ENCODE data around the gene SLC25A19. TPM values are rescaled to one million over a fixed set of nuclear protein-coding genes. Genes with fewer than 3 reads are reported as not detected.

Gene SLC25A19
- total RNA-seq, 3 donors from 2014 or later (not counting 1 experiment from before 2014, with no cell fraction given), result 12.1 to 17.7 (median 14.8) TPM

GRCh38 chr17:75263055-75263454 lies 26.2 kb downstream of the SLC25A19 start:
- H3K9me3 ChIP-seq (ENCODE audit: control insufficient read depth, insufficient read depth, low read length), result no peaks in the 10 kb centered on the region
- H3K4me3 Mint-ChIP-seq, result peak overlapping the region; percentile 97
- no peak overlapping the region for H3K4me3 ChIP-seq (ENCODE audit: low read length)
- H3K27ac ChIP-seq (ENCODE audit: low read length), result no peak overlapping the region
- no peaks in the 10 kb centered on the region for H3K9me3 Mint-ChIP-seq
- no peak for TF ChIP-seq CTCF (IDR thresholded peaks at IDR 0.05)
- intact Hi-C loops (cut with micrococcal nuclease), result no loop called here
- 91% methylated on average over 4 of the region's 4 CpGs for WGBS (ENCODE audit: insufficient coverage)
- no peaks in the 10 kb centered on the region for H3K27me3 Mint-ChIP-seq (ENCODE audit: low read depth in 2 of 2)
- H3K36me3 Mint-ChIP-seq, result no peaks in the 10 kb centered on the region
- H3K4me1 Mint-ChIP-seq, result peaks cover 36 to 44% of the 10 kb centered on the region in 2 donors
- H3K27me3 ChIP-seq (ENCODE audit: control insufficient read depth, insufficient read depth, low read length), result no peaks in the 10 kb centered on the region
- H3K27ac Mint-ChIP-seq, result peak overlapping the region; percentile 99 to 100
- DNase-seq, result peak in 1 of 2 donors; percentile 6
- peaks cover 24% of the 10 kb centered on the region for H3K36me3 ChIP-seq (ENCODE audit: control insufficient read depth, insufficient read depth, low read length)
- ATAC-seq, result no peak
- peaks cover 30% of the 10 kb centered on the region for H3K4me1 ChIP-seq (ENCODE audit: control insufficient read depth, insufficient read depth, low read length)

- H3K4me1 Mint-ChIP-seq, result peaks cover 45 to 53% of the 10 kb centered on the region in 2 donors
- ATAC-seq, result no peak
- H3K4me1 ChIP-seq (ENCODE audit: control insufficient read depth, insufficient read depth, low read length), result peaks cover 23% of the 10 kb centered on the region
- peak overlapping the region; percentile 97 for H3K4me3 Mint-ChIP-seq
- no peak for DNase-seq
- no peaks in the 10 kb centered on the region for H3K9me3 Mint-ChIP-seq
- peaks cover 24% of the 10 kb centered on the region for H3K36me3 ChIP-seq (ENCODE audit: control insufficient read depth, insufficient read depth, low read length)
- H3K27me3 ChIP-seq (ENCODE audit: control insufficient read depth, insufficient read depth, low read length), result no peaks in the 10 kb centered on the region
- H3K27ac ChIP-seq (ENCODE audit: low read length), result peak overlapping the region; percentile 97
- 2% methylated on average over 23 of the region's 23 CpGs for WGBS (ENCODE audit: insufficient coverage)
- no peaks in the 10 kb centered on the region for H3K9me3 ChIP-seq (ENCODE audit: control insufficient read depth, insufficient read depth, low read length)
- H3K36me3 Mint-ChIP-seq, result no peaks in the 10 kb centered on the region
- no peaks in the 10 kb centered on the region for H3K27me3 Mint-ChIP-seq (ENCODE audit: low read depth in 2 of 2)
- TF ChIP-seq CTCF (IDR thresholded peaks at IDR 0.05), result no peak
- intact Hi-C loops (cut with micrococcal nuclease), result no loop called here
- peak overlapping the region; percentile 99 to 100 for H3K27ac Mint-ChIP-seq
- peak overlapping the region; percentile 80 for H3K4me3 ChIP-seq (ENCODE audit: low read length)
These were observed 27.1 kb downstream of the SLC25A19 start for GRCh38 chr17:75262112-75262606.

- no peak for TF ChIP-seq CTCF (IDR thresholded peaks at IDR 0.05)
- Mint-ChIP-seq H3K4me3 (peak within 1 kb of the TSS; percentile 97), H3K27me3 (ENCODE audit: low read depth in 2 of 2) (no peaks in the 10 kb centered on the region), H3K9me3 (no peaks in the 10 kb centered on the region), H3K27ac (peak within 1 kb of the TSS; percentile 99 to 100), H3K4me1 (peaks cover 52 to 59% of the 10 kb centered on the region in 2 donors), H3K36me3 (no peaks in the 10 kb centered on the region)
- peak; percentile 93 to 98 (median 93) for ATAC-seq
- no peaks in the 10 kb centered on the region for H3K27me3 ChIP-seq (ENCODE audit: control insufficient read depth, insufficient read depth, low read length)
- peak within 1 kb of the TSS; percentile 97 for H3K27ac ChIP-seq (ENCODE audit: low read length)
- H3K4me1 ChIP-seq (ENCODE audit: control insufficient read depth, insufficient read depth, low read length), result peaks cover 23% of the 10 kb centered on the region
- intact Hi-C loops (cut with micrococcal nuclease), result loop anchor here (1.0 kb wide), 3 partner anchors 9 to 78 kb away; partner anchors contain the start of gene SLC25A19
- peaks cover 17% of the 10 kb centered on the region for H3K36me3 ChIP-seq (ENCODE audit: control insufficient read depth, insufficient read depth, low read length)
- WGBS (ENCODE audit: insufficient coverage), result under 1% methylated on average over 69 of the region's 69 CpGs
- no peaks in the 10 kb centered on the region for H3K9me3 ChIP-seq (ENCODE audit: control insufficient read depth, insufficient read depth, low read length)
- peak within 1 kb of the TSS; percentile 80 for H3K4me3 ChIP-seq (ENCODE audit: low read length)
- peak; percentile 95 to 97 for DNase-seq
These were observed 27.7 kb downstream of the SLC25A19 start, which contains the start of the genes GGA3 and MRPS7 for GRCh38 chr17:75261336-75262111. Gene GGA3, minus strand, starts transcription at chr17:75261606. Its CDS starts 19 bp downstream, at chr17:75261587. Gene MRPS7, plus strand, starts transcription at chr17:75261879. Its CDS starts 22 bp downstream, at chr17:75261901.

Measured in natural killer cell (primary cell).